Measurements from ENCODE around the gene CTAG1A. TPM values are rescaled to one million over a fixed set of nuclear protein-coding genes. Genes with fewer than 3 reads are reported as not detected.
"Not testable (repeated sequence)": the region's sequence is repeated elsewhere in the genome, so short reads cannot be mapped to it uniquely, and the experiment has no call there.

Gene CTAG1A
- total RNA-seq, 1 experiment from 2014 or later = not detected

DNA sequence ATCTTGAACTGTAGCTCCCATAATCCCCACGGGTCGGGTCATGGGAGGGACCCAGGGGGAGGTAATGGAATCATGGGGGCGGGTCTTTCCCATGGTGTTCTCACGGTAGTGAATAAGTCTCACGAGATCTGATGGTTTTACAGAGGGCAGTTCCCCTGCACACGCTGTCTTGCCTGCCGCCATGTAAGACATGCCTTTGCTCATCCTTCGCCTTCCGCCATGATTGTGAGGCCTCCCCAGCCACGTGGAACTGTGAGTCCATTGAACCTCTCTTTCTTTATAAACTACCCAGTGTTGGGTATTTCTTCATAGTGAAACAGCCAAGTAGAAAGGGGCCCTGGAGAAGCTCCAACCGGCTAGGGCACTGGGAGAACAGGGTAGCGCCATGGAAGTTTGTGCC is 12.3 kb downstream of the CTAG1A start:
- Histone ChIP-seq H3K36me3 (no peaks in the 10 kb centered on the region), H3K27ac (no peak overlapping the region), H3K4me3 (no peak overlapping the region), H3K9me3 (replicated peaks) (no peaks in the 10 kb centered on the region), H3K27me3 (no peaks in the 10 kb centered on the region), H3K4me1 (peaks cover 27% of the 10 kb centered on the region)
- DNase-seq = no peak

DNA sequence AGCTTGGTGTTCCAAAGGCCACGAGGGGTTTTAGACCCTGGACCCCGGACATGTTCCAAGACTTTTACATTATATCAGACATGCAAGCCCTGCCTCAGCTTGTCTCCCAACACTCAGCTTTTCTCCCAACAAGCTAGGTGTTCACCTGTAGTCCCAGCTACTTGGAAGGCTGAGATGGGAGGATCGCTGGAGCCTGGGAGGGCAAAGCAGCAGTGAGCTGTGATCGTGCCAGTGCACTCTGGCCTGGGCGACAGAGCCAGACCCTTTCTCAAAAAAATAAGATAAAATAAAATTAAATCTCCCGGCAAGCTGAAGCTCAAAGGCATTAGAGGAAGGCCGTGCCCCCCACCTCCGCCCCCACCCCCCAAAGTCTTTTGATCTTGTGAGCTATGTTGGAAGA is 13.7 kb downstream of the CTAG1A start:
- Histone ChIP-seq H3K36me3 (no peaks in the 10 kb centered on the region), H3K4me1 (peaks cover 27% of the 10 kb centered on the region), H3K27ac (no peak overlapping the region; the same call in 1 of the 2 replicates), H3K27me3 (no peaks in the 10 kb centered on the region), H3K9me3 (replicated peaks) (no peaks in the 10 kb centered on the region), H3K4me3 (no peak overlapping the region)
- no peak for DNase-seq

DNA sequence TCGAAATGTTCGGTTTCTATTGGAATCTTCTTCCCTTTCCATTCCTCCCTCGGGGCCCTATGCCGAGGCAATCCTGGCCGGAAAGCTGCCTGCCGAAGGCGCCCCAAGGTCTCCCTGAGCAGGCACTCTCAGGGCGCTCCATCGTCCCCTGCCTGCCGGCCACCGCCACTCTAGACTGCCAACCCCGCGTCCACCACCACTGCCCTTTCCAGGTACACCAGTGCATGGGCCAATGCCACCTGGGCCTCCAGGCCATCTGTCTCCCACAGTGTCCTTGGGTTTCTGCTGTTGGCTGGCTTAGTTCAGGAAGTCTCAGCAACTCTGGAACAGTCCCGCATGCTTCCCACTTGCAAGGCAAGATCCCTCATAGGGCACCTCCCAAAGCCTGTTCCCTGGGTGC is 14.6 kb downstream of the CTAG1A start:
- Histone ChIP-seq H3K36me3 (no peaks in the 10 kb centered on the region), H3K4me3 (no peak overlapping the region), H3K27ac (peak overlapping the region; percentile 80), H3K4me1 (peaks cover 31% of the 10 kb centered on the region), H3K9me3 (replicated peaks) (no peaks in the 10 kb centered on the region), H3K27me3 (no peaks in the 10 kb centered on the region)
- DNase-seq = peak in 1 of 2 experiments; percentile 3

DNA sequence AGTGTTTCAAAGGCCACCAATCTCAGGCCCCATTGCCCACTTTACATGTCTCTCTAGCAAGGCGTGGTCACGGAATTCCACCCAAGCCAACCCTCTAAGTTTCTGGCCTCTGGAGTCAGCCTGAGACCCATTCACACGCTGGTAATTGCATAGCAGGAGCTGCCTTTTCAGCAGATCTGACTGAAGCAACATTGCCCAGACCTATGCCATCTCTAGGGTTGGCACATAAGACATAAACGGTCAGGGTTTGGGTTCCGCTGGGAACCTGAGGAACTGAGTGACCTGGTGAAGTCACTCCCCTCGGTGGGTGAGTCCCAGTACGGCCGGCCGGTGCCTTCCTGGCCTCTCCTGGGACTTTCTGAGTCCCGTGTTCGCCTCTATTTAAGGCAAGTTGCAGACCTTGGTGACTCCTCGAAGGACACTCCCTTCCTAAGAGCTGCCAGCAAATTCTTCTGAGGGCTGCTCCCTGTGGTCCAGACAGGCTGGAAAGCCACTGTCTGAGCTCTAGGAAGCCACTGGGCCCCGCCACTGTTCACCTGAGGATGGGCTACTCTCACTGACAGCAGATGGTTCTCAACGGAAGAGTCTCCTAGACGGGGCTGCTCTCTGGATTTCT is 15.9 kb downstream of the CTAG1A start:
- peak overlapping the region; percentile 80 for H3K27ac ChIP-seq
- no peaks in the 10 kb centered on the region for H3K9me3 ChIP-seq (replicated peaks)
- H3K4me3 ChIP-seq = no peak overlapping the region
- peak in 1 of 2 experiments; percentile 10 for DNase-seq
- no peaks in the 10 kb centered on the region for H3K36me3 ChIP-seq
- H3K4me1 ChIP-seq = peaks cover 30% of the 10 kb centered on the region
- no peaks in the 10 kb centered on the region for H3K27me3 ChIP-seq

DNA sequence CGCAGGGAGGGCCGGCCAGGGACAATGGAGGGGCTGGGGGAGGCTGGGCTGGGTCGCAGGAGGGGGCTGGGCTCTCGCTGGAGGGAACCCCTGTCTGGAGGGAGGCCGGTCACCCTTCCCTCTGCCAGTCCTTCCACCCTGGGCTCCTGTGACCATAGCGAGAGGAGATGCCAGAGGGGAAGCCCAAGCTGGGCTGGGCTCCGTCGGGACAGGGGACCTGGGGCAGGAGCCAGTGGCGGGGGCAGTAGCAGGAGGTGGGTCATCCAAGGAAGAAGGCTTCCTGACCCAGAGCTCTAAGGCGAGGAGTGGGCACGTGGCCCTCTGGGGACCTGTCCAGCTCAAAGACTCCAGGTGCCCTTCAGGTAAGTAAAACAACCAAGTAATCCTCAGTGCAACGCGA is 17.3 kb downstream of the CTAG1A start:
- Histone ChIP-seq H3K4me3 (no peak overlapping the region), H3K36me3 (no peaks in the 10 kb centered on the region), H3K9me3 (replicated peaks) (no peaks in the 10 kb centered on the region), H3K27me3 (no peaks in the 10 kb centered on the region), H3K4me1 (peaks cover 23% of the 10 kb centered on the region), H3K27ac (no peak overlapping the region)
- no peak for DNase-seq

DNA sequence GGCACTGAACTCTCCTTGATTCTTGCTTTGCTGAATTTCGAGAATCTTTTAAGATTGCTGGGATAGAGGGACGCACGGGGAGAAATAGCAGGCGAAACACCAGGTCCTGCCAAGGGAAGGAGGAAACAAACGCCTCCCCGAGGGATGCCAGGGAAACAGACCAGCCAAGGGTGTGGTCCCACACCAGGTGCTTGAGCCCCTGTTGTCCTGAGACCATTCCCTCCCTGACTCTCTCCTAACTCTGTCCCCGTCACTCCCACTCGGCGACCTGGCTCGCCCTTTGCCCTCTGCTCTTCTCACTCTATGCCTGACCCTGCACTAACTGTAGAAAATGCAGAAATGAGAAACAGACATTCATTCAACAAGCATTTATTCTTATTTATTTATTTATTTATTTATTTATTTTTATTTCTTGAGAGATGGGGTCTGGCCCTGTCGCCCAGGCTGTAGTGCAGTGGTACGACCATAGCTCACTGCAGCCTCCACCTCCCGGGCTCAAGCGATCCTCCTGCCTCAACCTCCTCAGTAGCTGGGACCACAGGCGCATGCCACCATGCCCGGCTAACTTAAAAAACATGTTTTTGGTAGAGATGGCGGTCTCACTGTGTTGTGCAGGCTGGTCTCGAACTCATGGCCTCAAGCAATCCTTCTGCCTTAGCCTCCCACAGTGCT is 18.0 kb downstream of the CTAG1A start:
- Histone ChIP-seq H3K4me1 (peaks cover 23% of the 10 kb centered on the region), H3K4me3 (no peak overlapping the region), H3K27me3 (no peaks in the 10 kb centered on the region), H3K9me3 (replicated peaks) (no peaks in the 10 kb centered on the region), H3K27ac (no peak overlapping the region), H3K36me3 (no peaks in the 10 kb centered on the region)
- DNase-seq = no peak

DNA sequence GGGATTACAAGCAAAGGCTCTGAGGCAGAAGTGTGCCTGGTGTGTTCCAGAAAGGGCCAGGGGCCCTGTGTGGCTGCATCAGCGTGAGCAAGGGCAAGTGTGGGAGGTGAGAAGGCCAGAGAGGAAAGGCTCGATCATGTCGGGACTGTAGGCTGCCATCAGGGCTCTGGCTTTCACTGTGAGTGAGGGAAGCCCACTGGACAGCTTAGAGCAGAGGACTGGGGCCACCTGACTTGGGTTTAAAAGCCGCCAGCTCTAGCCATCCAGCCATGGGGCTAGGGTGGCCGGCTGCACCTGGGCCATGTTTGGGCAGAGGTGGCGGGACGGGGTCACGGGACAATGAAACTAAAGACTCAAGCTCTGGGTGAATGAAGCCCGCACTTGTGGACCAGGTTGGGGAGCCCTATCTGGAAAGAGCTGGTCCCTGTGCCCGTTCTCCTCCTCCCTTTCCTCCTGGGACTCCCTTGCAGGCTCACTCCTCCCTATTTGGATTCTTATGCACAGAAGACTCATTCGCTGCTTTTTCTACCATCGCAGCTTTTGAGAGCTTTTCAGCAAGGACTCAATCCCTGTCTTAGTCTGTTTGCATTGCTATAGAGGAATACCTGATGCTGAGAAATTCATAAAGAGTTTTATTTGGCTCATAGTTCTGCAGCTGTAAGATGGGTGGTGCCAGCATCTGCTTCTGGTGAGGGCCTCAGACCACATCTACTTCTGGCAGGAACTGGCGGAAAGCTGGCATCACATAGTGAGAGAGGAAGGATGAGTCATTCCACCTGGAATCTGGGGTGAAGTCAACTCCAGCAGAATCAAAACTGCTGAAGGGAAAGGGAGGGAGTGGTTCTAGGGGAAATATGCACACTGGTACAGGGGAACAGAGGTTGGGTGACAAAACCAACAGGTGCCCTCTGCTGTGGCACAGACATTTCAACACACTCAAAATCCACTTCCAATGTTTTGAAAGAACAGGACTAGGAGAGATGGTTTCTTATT is 18.8 kb downstream of the CTAG1A start:
- Histone ChIP-seq H3K27ac (no peak overlapping the region), H3K4me1 (peaks cover 20% of the 10 kb centered on the region), H3K9me3 (replicated peaks) (no peaks in the 10 kb centered on the region), H3K36me3 (no peaks in the 10 kb centered on the region), H3K27me3 (no peaks in the 10 kb centered on the region), H3K4me3 (no peak overlapping the region)
- peak; percentile 42 to 45 for DNase-seq

DNA sequence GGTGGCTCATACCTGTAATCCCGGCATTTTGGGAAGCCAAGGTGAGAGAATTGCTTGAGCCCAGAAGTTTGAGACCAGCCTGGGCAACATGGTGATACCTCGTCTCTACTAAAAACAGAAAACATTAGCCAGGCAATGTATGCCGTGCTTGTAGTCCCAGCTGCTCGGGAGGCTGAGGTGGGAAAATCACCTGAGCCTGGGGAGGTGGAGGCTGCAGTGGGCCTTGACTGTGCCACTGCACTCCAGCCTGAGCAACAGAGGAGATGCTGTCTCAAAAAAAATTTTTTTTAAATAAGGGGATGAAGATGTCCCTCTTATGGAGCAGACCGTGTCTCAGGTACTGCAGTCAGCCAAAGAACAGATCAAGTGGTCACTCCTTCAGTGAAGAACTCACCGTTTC is 20.6 kb downstream of the CTAG1A start:
- Histone ChIP-seq H3K4me1 (peaks cover 12% of the 10 kb centered on the region), H3K27me3 (no peaks in the 10 kb centered on the region), H3K27ac (no peak overlapping the region), H3K36me3 (no peaks in the 10 kb centered on the region), H3K9me3 (replicated peaks) (no peaks in the 10 kb centered on the region), H3K4me3 (no peak overlapping the region)
- no peak for DNase-seq

DNA sequence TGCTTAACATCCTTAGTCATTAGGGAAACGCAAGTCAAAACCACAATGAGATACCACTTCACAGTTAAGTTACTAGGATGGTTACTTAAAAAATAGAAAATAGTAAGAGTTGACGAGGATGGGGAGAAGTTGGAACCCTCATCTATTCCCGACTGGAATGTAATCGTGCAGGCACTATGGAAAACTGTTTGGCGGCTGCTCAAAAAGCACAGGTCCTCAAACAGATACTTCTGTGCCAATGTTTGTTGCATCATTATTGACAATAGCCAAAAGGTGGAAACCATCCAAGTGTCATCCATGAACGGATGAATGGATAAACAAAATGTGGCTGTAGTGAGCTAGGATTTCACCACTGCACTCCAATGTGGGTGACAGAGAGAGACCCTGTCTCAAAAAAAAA is 22.4 kb downstream of the CTAG1A start:
- H3K4me3 ChIP-seq = no peak overlapping the region
- H3K36me3 ChIP-seq = no peaks in the 10 kb centered on the region
- DNase-seq = no peak
- no peaks in the 10 kb centered on the region for H3K9me3 ChIP-seq (replicated peaks)
- H3K4me1 ChIP-seq = peaks cover 4% of the 10 kb centered on the region; the same call in 1 of the 2 replicates
- no peak overlapping the region for H3K27ac ChIP-seq
- no peaks in the 10 kb centered on the region for H3K27me3 ChIP-seq

DNA sequence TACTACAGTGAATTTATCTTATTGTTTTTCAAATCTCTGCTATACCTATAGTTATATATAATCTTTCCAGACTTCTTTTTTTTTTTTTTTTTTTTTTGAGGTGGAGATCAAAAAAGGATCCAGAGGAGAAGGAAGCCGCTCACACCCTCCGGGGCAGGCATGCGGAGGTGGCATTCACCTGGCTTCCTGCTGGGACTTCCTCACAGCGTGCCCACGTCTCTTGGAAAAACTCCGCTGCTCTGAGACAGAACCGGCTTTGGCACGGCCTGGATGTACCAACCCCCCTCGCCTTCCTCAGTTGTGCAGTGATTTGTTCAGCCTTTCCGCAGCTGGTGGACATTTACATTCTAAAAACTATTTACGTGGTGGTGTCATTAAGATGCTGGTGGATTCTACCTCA is 23.0 kb downstream of the CTAG1A start:
- H3K27ac ChIP-seq; H3K36me3 ChIP-seq; H3K27me3 ChIP-seq; DNase-seq; H3K4me3 ChIP-seq; H3K9me3 ChIP-seq (replicated peaks); H3K4me1 ChIP-seq: not testable (repeated sequence)

DNA sequence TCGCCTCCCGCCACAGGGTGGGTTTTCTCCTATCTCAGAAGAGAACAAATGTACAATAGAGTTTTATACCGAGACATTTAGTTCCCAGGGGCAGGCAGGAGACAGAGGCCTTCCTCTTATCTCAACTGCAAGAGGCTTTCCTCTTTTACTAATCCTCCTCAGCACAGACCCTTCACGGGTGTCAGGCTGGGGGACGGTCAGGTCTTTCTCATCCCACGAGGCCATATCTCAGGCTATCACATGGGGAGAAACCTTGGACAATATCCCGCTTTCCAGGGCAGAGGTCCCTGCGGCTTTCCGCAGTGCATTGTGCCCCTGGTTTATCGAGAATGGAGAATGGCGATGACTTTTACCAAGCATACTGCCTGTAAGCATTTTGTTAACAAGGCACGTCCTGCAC is 23.9 kb downstream of the CTAG1A start:
- H3K9me3 ChIP-seq (replicated peaks); H3K36me3 ChIP-seq; H3K27me3 ChIP-seq; H3K27ac ChIP-seq; DNase-seq; H3K4me3 ChIP-seq; H3K4me1 ChIP-seq: not testable (repeated sequence)

DNA sequence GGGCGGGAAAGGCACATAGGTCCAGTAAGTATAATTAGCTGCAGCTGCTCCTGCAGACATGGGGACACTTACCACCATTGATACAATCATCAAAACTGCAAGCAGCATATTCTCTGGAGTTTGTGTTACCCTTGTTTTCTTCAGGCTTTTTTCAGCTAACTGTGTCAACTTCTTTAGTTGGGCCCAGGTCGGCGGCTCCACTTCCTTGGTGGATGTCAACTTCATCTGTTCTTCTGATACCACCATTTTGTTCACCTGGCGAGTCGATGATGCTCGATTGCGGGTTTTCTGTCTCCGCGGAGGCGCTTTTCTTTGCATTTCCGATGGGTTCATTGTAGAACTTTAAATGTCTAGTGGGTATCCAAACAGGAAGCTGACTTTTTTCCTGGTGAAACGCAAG is 26.2 kb downstream of the CTAG1A start:
- H3K9me3 ChIP-seq (replicated peaks); H3K4me1 ChIP-seq; H3K27ac ChIP-seq; H3K27me3 ChIP-seq; H3K4me3 ChIP-seq; DNase-seq; H3K36me3 ChIP-seq: not testable (repeated sequence)

DNA sequence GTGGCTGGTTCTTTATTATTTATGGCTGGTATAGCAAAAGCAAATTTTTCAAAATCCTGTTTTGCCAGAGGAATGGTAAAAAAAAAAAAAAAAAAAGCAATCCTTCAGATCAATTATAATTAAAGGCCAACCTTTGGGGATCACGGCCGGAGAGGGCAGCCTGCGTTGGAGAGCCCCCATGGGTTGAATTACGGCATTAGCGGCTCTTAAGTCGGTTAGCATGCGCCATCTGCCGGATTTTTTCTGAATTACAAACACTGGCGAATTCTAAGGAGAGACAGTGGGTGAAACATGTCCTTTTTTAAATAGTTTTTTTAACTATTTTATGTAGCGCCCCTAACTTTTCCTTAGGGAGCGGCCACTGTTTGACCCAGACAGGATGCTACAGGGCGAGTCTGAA is 28.7 kb downstream of the CTAG1A start:
- H3K36me3 ChIP-seq; H3K4me1 ChIP-seq; DNase-seq; H3K4me3 ChIP-seq; H3K27ac ChIP-seq; H3K27me3 ChIP-seq; H3K9me3 ChIP-seq (replicated peaks): not testable (repeated sequence)

DNA sequence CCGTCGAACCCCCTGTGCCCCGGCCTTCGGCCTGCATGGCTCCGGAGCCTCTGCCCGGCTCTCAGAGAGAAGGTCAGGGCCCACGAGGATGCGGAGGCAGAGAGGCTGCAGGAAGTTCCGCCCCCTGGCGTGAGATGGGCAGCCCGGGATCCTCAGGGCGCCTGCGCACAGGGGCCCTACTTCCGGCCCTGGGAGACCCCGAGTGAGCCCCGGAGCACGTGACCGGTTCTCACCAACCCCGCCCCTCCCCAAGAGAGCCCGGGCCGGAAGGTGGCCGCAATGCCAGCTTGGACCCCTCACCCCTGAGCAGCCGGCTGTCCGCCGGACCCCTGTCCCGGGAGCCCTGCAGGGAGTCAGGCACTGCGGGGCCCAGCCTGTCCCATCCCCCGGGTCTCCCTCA is 34.2 kb downstream of the CTAG1A start, which contains the start of gene CTAG1B:
Gene CTAG1B (minus strand): TSS at position 101 of the 400 bp plus-strand sequence. CDS start 64 bp downstream, at position 37.
- H3K27ac ChIP-seq; H3K4me3 ChIP-seq; DNase-seq; H3K4me1 ChIP-seq; H3K9me3 ChIP-seq (replicated peaks); H3K36me3 ChIP-seq; H3K27me3 ChIP-seq: not testable (repeated sequence)

DNA sequence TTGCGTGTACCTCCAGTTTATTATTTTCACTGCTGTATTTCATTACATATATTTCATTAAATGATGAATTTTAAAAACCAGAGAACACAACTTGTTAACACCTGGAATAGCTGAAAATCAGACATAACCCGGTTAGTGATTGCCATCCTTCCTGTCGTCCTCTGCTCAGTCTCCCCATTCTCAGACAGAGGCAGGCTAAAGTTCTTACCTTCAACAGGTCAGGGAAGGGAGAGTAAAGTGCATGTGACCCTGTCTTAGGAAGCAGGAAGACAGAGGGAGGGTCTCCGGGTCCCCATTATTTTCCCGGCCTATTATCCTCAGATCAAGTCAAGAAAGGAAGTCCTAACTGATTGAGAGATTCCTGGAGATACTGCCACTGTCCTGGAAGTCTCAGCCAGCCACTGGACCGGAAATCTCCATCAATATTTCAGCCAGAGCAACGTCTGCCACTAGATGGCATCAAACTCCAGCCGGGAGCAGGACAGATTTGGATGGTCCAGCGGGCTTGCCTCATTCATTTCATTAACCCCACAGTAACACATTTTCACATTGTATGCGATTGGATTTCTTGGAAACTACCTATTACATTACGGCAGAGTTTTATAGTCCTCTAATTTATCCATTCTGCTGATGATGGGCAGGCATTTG is 36.0 kb downstream of the CTAG1A start:
- not testable (repeated sequence) for H3K4me1 ChIP-seq; DNase-seq; H3K27ac ChIP-seq; H3K27me3 ChIP-seq; H3K36me3 ChIP-seq; H3K4me3 ChIP-seq; H3K9me3 ChIP-seq (replicated peaks)
